ENCODE results near the gene ACTRT1.

ACTRT1 gene

GRCh38 chrX:128052303-128052702, at the start of gene ACTRT1:
ACTRT1 (minus strand) TSS chrX:128052403; CDS start chrX:128052206, 197 bp downstream.
- in situ Hi-C loops (cut with MboI; ENCODE audit: low sequenced_read_pairs), result no loop called here

GRCh38 chrX:128078545-128078944, 26.3 kb upstream of the ACTRT1 start:
- in situ Hi-C loops (cut with MboI; ENCODE audit: low sequenced_read_pairs), result no loop called here

- in situ Hi-C loops (cut with MboI; ENCODE audit: low sequenced_read_pairs), result no loop called here
Measured at GRCh38 chrX:128057421-128057820, 5.2 kb upstream of the ACTRT1 start.

- in situ Hi-C loops (cut with MboI; ENCODE audit: low sequenced_read_pairs), result no loop called here
Measured at GRCh38 chrX:128051526-128051925, 677 bp downstream of the ACTRT1 start.

- in situ Hi-C loops (cut with MboI; ENCODE audit: low sequenced_read_pairs), result no loop called here
Measured at GRCh38 chrX:128035318-128035717, 16.9 kb downstream of the ACTRT1 start.

- in situ Hi-C loops (cut with MboI; ENCODE audit: low sequenced_read_pairs), result no loop called here
Measured at GRCh38 chrX:128021566-128021965, 30.6 kb downstream of the ACTRT1 start.

GRCh38 chrX:128020701-128021100, 31.5 kb downstream of the ACTRT1 start:
- in situ Hi-C loops (cut with MboI; ENCODE audit: low sequenced_read_pairs), result no loop called here

- in situ Hi-C loops (cut with MboI; ENCODE audit: low sequenced_read_pairs), result no loop called here
Measured at GRCh38 chrX:128019218-128019617, 33.0 kb downstream of the ACTRT1 start.

GRCh38 chrX:128012015-128012414, 40.2 kb downstream of the ACTRT1 start:
- in situ Hi-C loops (cut with MboI; ENCODE audit: low sequenced_read_pairs), result no loop called here

GRCh38 chrX:128007882-128008281, 44.3 kb downstream of the ACTRT1 start:
- in situ Hi-C loops (cut with MboI; ENCODE audit: low sequenced_read_pairs), result no loop called here
